PC-3 (cell line): Measurements from ENCODE around the gene TACSTD2.

Experiments
- CTCF ChIP-seq: fragments of 300-600 bp; sonication (generic); conservative IDR thresholded peaks from 2 replicates; pipeline ENCODE4 v1.5.1; 2017; ENCODE audit warnings: antibody characterized with exemption, low read depth, mild to moderate bottlenecking, low read length
- EZH2 ChIP-seq: fragments of 300-600 bp; sonication (generic); IDR thresholded peaks from one replicate; pipeline ENCODE4 v1.6.1; 2017; ENCODE audit warnings: antibody characterized with exemption, mild to moderate bottlenecking, low read length; ENCODE audit not compliant: unreplicated experiment
- EZH2phosphoT487 ChIP-seq: fragments of 300-600 bp; sonication (generic); IDR thresholded peaks from 2 replicates; pipeline ENCODE4 v1.6.1; 2018; ENCODE audit warnings: mild to moderate bottlenecking, antibody characterized with exemption, low read length, borderline replicate concordance

DNA sequence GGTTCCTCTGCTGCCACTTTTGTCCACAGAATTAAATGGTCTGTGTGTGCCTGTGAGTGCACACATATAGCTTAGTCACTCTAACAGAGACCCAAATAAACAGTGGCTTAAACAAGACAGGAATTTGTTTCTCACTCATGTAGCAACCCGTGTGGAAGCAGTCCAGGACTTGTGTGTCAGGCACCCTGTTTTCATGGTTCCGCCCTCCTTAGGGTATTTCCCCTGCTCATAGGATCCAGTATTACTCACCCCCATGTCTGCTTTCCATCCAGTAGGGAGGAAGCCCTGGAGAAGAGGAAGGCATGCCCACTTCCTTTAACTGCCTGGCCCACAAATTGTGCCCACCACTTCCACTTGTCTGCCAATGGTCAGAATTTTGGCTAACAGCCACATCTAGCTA, 41.3 kb upstream of the TACSTD2 start:
- TF ChIP-seq CTCF (no peak), EZH2 (no peak), EZH2phosphoT487 (no peak)
